HepG2 (cell line): ENCODE measurements around the gene MIR17HG. TPM values are rescaled to one million over a fixed set of nuclear protein-coding genes. Genes with fewer than 3 reads are reported as not detected.

Source experiments
- HDAC2 ChIP-seq: sonication (generic); formaldehyde crosslinking; IDR thresholded peaks from 2 replicates; pipeline ENCODE4 v1.4.0; 2020; ENCODE audit warnings: missing genetic modification reagents
- KDM6A ChIP-seq: IDR thresholded peaks from 2 replicates; pipeline ENCODE4 v1.6.1; 2016; ENCODE audit warnings: low read depth
- NCOA1 ChIP-seq: sonication (generic); formaldehyde crosslinking; IDR thresholded peaks from 2 replicates; pipeline ENCODE4 v1.9.0; 2021; ENCODE audit warnings: missing genetic modification reagents
- PLRG1 ChIP-seq: fragments of 450-650 bp; conservative IDR thresholded peaks from 2 replicates; pipeline ENCODE4 v1.6.1; 2016
- SMARCE1 ChIP-seq: fragments of 450-650 bp; IDR thresholded peaks from 2 replicates; pipeline ENCODE4 v1.6.1; 2017; ENCODE audit warnings: borderline replicate concordance
- ZNF224 ChIP-seq: sonication (generic); formaldehyde crosslinking; IDR thresholded peaks from 2 replicates; pipeline ENCODE4 v1.5.0; 2020; ENCODE audit warnings: mild to moderate bottlenecking, missing genetic modification reagents
- ZNF883 ChIP-seq: sonication (generic); formaldehyde crosslinking; IDR thresholded peaks from 2 replicates; pipeline ENCODE4 v1.5.1; 2020; ENCODE audit warnings: mild to moderate bottlenecking, missing genetic modification reagents; ENCODE audit errors: not compliant biosample characterization
- ZSCAN25 ChIP-seq: sonication (generic); formaldehyde crosslinking; IDR thresholded peaks from 2 replicates; pipeline ENCODE4 v1.8.0; 2022; ENCODE audit warnings: mild to moderate bottlenecking, missing genetic modification reagents
- polyA plus RNA-seq, 8 experiments: library from polyadenylated mRNA; depleted of rRNA in 3 of 8; stranded (reverse) in 7 of 8; unstranded in 1 of 8; fragments of >200 nt; fragmentation: Illumina TruSeq in 4 of 8; extraction: Trizol in 4 of 8; gene quantifications; 2 replicates each; pipeline versions ENCODE4 v1.2.1 to v1.2.3, GENCODE V29; 2011 to 2016; ENCODE audit warnings: low read depth in 4 of 8, missing spikeins in 1 of 8, mixed read lengths in 1 of 8; ENCODE audit not compliant: insufficient read depth in 1 of 8
- total RNA-seq, 5 experiments: library from RNA; depleted of rRNA; stranded (reverse); fragments of >200 nt; fragmentation: Illumina TruSeq; extraction: Trizol; gene quantifications; 2 replicates each; pipeline ENCODE4 v1.2.3, GENCODE V29; 2016; ENCODE audit warnings: low read depth in 1 of 5
- TF ChIP-seq, protein P1 (sequence below), 2 experiments: fragments of 450-650 bp in 1 of 2; sonication (generic) in 1 of 2; formaldehyde crosslinking in 1 of 2; IDR thresholded peaks; 2 replicates each; pipeline versions ENCODE4 v1.6.1 to v1.8.0; 2016 to 2022; ENCODE audit warnings: antibody characterized with exemption in 1 of 2, mild to moderate bottlenecking in 1 of 2, missing genetic modification reagents in 1 of 2
- TF ChIP-seq, protein P2 (sequence below): fragments of 450-650 bp; IDR thresholded peaks from 2 replicates; pipeline ENCODE4 v1.6.1; 2017
- TF ChIP-seq, protein P3 (sequence below): sonication (generic); formaldehyde crosslinking; IDR thresholded peaks from 2 replicates; pipeline ENCODE4 v1.5.1; 2020; ENCODE audit warnings: missing genetic modification reagents, mild to moderate bottlenecking, borderline replicate concordance
- TF ChIP-seq, protein P4 (sequence below): sonication (generic); formaldehyde crosslinking; IDR thresholded peaks from 2 replicates; pipeline ENCODE4 v1.8.0; 2022; ENCODE audit warnings: low read depth, missing genetic modification reagents
- TF ChIP-seq, protein P5 (sequence below): sonication (generic); formaldehyde crosslinking; IDR thresholded peaks from 2 replicates; pipeline ENCODE4 v1.5.1; 2020; ENCODE audit warnings: missing genetic modification reagents, mild to moderate bottlenecking, borderline replicate concordance
- TF ChIP-seq, protein P6 (sequence below): sonication (generic); formaldehyde crosslinking; IDR thresholded peaks from 2 replicates; pipeline ENCODE4 v1.5.0; 2020; ENCODE audit warnings: missing genetic modification reagents, mild to moderate bottlenecking, borderline replicate concordance

The MIR17HG gene
- total and polyA plus RNA-seq, 2 of the 13 experiments (the other 11 are each of a cell fraction or from before 2014, with no cell fraction given), result 2.5 to 12.3 TPM

DNA sequence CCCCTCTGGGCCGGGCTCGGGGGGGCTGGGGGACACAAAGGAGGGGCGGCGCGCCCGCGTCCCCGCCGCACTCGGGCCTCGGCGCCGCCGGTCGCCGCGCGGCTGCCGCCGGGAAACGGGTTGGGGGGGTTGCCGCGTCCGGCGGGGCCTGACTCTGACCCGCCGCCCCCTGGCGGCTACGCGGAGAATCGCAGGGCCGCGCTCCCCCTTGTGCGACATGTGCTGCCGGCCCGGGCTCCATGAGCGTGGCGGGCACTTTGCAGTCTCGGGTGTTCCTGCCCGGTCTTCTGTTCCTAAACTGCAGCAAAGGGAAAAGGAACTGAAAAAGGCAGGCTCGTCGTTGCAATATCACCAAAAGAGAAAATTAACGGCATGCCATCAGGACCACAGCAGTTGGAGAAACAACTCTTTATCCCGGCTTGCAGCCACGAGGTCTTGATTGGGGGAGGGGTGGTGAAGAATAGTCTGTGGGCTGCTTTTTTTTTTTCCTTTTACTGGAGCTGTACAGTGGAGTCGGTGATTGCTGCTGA, 1.5 kb downstream of the MIR17HG start (continued):
- TF ChIP-seq, protein P1, sequence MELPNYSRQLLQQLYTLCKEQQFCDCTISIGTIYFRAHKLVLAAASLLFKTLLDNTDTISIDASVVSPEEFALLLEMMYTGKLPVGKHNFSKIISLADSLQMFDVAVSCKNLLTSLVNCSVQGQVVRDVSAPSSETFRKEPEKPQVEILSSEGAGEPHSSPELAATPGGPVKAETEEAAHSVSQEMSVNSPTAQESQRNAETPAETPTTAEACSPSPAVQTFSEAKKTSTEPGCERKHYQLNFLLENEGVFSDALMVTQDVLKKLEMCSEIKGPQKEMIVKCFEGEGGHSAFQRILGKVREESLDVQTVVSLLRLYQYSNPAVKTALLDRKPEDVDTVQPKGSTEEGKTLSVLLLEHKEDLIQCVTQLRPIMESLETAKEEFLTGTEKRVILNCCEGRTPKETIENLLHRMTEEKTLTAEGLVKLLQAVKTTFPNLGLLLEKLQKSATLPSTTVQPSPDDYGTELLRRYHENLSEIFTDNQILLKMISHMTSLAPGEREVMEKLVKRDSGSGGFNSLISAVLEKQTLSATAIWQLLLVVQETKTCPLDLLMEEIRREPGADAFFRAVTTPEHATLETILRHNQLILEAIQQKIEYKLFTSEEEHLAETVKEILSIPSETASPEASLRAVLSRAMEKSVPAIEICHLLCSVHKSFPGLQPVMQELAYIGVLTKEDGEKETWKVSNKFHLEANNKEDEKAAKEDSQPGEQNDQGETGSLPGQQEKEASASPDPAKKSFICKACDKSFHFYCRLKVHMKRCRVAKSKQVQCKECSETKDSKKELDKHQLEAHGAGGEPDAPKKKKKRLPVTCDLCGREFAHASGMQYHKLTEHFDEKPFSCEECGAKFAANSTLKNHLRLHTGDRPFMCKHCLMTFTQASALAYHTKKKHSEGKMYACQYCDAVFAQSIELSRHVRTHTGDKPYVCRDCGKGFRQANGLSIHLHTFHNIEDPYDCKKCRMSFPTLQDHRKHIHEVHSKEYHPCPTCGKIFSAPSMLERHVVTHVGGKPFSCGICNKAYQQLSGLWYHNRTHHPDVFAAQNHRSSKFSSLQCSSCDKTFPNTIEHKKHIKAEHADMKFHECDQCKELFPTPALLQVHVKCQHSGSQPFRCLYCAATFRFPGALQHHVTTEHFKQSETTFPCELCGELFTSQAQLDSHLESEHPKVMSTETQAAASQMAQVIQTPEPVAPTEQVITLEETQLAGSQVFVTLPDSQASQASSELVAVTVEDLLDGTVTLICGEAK (IDR thresholded peaks at IDR 0.05), result no peak
- TF ChIP-seq, protein P1 (CRISPR knock-in tag; IDR thresholded peaks at IDR 0.05), result peak; percentile 55; the same call in 1 of the 2 replicates
- TF ChIP-seq, protein P2, sequence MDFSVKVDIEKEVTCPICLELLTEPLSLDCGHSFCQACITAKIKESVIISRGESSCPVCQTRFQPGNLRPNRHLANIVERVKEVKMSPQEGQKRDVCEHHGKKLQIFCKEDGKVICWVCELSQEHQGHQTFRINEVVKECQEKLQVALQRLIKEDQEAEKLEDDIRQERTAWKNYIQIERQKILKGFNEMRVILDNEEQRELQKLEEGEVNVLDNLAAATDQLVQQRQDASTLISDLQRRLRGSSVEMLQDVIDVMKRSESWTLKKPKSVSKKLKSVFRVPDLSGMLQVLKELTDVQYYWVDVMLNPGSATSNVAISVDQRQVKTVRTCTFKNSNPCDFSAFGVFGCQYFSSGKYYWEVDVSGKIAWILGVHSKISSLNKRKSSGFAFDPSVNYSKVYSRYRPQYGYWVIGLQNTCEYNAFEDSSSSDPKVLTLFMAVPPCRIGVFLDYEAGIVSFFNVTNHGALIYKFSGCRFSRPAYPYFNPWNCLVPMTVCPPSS, result no peak
- TF ChIP-seq, protein P3, sequence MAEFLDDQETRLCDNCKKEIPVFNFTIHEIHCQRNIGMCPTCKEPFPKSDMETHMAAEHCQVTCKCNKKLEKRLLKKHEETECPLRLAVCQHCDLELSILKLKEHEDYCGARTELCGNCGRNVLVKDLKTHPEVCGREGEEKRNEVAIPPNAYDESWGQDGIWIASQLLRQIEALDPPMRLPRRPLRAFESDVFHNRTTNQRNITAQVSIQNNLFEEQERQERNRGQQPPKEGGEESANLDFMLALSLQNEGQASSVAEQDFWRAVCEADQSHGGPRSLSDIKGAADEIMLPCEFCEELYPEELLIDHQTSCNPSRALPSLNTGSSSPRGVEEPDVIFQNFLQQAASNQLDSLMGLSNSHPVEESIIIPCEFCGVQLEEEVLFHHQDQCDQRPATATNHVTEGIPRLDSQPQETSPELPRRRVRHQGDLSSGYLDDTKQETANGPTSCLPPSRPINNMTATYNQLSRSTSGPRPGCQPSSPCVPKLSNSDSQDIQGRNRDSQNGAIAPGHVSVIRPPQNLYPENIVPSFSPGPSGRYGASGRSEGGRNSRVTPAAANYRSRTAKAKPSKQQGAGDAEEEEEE, result no peak
- TF ChIP-seq NCOA1 (CRISPR knock-in tag) (no peak), ZNF883 (CRISPR knock-in tag) (no peak), HDAC2 (no peak), KDM6A (CRISPR knock-in tag) (no peak), PLRG1 (no peak), ZSCAN25 (CRISPR knock-in tag) (no peak), SMARCE1 (no peak), ZNF224 (no peak)
- TF ChIP-seq, protein P4, sequence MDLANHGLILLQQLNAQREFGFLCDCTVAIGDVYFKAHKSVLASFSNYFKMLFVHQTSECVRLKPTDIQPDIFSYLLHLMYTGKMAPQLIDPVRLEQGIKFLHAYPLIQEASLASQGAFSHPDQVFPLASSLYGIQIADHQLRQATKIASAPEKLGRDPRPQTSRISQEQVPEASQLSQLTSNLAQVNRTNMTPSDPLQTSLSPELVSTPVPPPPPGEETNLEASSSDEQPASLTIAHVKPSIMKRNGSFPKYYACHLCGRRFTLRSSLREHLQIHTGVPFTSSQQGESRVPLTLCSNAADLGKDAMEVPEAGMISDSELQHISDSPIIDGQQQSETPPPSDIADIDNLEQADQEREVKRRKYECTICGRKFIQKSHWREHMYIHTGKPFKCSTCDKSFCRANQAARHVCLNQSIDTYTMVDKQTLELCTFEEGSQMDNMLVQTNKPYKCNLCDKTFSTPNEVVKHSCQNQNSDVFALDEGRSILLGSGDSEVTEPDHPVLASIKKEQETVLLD, result peak; percentile 99
- TF ChIP-seq, protein P5, sequence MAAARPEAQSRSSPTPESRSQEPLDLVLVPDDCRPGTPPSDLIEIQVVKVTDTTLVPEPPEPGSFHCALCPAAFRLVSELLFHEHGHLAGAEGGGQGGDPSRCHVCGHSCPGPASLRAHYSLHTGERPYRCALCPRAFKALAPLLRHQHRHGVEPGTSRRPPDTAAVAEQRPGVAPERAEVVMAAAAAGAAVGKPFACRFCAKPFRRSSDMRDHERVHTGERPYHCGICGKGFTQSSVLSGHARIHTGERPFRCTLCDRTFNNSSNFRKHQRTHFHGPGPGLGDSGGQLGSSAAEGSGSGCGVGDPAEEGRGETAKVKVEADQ (CRISPR knock-in tag), result 0 out of 2 replicates have a peak, but pooled peaks have one; percentile 52
- TF ChIP-seq, protein P6, sequence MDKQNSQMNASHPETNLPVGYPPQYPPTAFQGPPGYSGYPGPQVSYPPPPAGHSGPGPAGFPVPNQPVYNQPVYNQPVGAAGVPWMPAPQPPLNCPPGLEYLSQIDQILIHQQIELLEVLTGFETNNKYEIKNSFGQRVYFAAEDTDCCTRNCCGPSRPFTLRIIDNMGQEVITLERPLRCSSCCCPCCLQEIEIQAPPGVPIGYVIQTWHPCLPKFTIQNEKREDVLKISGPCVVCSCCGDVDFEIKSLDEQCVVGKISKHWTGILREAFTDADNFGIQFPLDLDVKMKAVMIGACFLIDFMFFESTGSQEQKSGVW (CRISPR knock-in tag), result no peak
